Anterior cingulate cortex (tissue), 58 donors: ENCODE results near the gene HIPK2.

Source experiments
- DNase-seq, 58 donors: peaks; one replicate each; lab custom pipeline; 2025; lab: John Stamatoyannopoulos, UW

The HIPK2 gene

GRCh38 chr7:139699640-139700504 lies 77.9 kb downstream of the HIPK2 start:
- DNase-seq, result peak in 1 of 58 donors; percentile 28

GRCh38 chr7:139698844-139699243 lies 79.0 kb downstream of the HIPK2 start:
- DNase-seq, result no peak

GRCh38 chr7:139698278-139698677 lies 79.5 kb downstream of the HIPK2 start:
- no peak for DNase-seq

GRCh38 chr7:139697056-139697455 lies 80.7 kb downstream of the HIPK2 start:
- no peak for DNase-seq

DNA sequence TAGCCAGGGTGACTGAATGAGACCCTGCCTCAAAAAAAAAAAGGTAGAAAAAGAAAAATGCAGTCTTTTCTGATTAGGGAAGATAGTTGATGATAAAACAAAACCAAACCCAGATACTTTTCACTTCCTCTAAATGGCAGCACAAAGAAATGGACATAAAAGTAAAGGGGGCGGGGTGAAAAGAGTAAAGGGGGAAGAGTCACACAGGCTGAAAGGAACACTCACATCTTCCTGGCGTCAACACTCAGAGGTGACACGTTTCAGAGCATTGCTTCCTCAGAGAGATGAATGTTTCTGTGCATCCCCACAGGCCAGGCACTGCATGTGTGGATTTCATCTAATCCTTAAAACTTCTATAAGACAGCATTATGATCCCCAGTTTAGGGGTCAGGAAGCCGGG lies 81.2 kb downstream of the HIPK2 start:
- no peak for DNase-seq

- DNase-seq, result no peak
Measured at GRCh38 chr7:139695588-139695987, 82.2 kb downstream of the HIPK2 start.

GRCh38 chr7:139695051-139695450 lies 82.7 kb downstream of the HIPK2 start:
- DNase-seq, result no peak

DNA sequence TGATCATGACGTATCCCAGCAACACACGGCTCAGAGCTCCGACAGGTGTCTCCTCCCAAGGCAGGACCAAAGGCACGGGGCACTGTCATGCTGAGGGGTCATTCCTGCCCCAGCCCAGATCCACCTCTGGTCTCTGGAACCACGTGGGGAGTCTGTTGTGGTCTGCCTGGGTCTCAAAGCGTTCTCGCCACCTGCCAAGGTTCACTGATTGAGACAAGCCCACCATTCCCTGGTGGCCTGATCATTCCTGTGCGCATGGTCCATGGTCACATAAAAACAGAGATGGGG lies 83.5 kb downstream of the HIPK2 start:
- DNase-seq, result no peak

- DNase-seq, result no peak
Measured at GRCh38 chr7:139693651-139694388, 84.0 kb downstream of the HIPK2 start.

GRCh38 chr7:139692723-139693122 lies 85.1 kb downstream of the HIPK2 start:
- DNase-seq, result no peak

DNA sequence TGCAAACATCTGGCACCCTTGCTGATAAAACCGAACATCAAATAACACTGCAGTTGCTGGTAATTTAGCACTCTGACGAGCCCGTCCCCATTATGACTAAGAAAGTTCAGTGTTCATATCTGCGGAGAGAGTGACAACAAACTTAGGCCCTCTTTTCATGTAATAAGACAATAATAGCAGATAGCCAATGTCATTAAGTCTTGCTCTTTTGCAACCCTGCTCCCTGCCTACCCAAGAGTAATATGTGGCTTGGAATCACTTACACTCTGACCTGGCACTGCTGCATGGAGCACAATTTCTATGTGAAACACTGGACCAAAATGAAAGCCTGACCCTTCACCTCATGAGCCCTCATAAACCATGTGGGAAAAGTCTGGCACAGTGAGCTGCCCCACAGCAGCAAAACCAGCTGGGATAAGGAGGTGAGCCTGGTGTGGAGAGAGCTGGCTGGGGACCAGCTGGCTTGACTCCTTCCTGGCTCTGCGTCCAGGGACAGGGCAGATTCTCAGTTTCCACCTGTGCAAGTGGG lies 86.5 kb downstream of the HIPK2 start:
- DNase-seq, result peak in 2 of 58 donors; percentile 29 to 47

GRCh38 chr7:139687980-139688632 lies 89.7 kb downstream of the HIPK2 start:
- peak in 20 of 58 donors; percentile 16 to 81 (median 40) for DNase-seq

DNA sequence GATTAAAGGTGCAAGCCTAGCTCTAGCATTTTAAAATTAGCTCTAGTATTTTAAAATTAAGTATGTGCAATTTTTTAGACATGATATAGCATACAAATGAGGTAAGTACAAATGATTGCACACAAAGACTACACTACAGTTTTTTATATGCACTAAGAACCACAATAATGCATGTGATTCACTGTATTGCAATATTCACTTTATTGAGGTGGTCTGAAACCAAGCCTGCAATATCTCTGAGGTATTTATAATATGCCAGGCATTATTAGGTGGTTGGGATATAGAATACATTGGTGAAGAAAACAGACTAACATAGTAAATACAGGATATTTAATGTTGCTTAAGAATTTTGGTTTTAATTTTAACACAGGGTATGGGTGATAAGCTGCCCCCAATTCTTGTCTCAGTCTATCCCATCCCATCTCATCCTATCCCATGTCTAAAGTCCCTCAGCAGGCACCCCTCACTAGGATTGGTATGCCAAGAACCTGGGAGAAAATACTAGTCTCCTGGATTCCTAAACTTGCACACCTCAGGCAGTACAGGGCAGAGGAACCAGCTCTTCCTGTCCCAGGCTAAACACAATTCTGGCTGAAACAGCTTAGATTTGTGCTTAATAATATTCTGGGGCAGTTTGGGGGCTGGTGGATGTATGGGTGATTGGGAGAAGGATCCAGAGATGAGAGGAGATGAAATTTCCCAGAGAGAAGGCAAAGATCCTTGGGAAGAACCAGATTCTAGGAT lies 90.4 kb downstream of the HIPK2 start:
- no peak for DNase-seq

- no peak for DNase-seq
Measured at GRCh38 chr7:139683137-139683921, 94.5 kb downstream of the HIPK2 start.

GRCh38 chr7:139682136-139683013 lies 95.4 kb downstream of the HIPK2 start:
- peak in 1 of 58 donors; percentile 32 for DNase-seq

- no peak for DNase-seq
Measured at GRCh38 chr7:139681812-139682135, 96.0 kb downstream of the HIPK2 start.

- no peak for DNase-seq
Measured at GRCh38 chr7:139681463-139681755, 96.4 kb downstream of the HIPK2 start.

GRCh38 chr7:139680676-139681462 lies 96.9 kb downstream of the HIPK2 start:
- DNase-seq, result peak in 16 of 58 donors; percentile 14 to 60 (median 36)
